Fibroblast of peridontal ligament (primary cell): Measurements from ENCODE around the gene VPS13D.

Experiments used
- DNase-seq: peaks from one replicate; pipeline ENCODE4 v3.0.0-alpha.2; 2010; ENCODE audit errors: extremely low read depth

VPS13D gene

DNA sequence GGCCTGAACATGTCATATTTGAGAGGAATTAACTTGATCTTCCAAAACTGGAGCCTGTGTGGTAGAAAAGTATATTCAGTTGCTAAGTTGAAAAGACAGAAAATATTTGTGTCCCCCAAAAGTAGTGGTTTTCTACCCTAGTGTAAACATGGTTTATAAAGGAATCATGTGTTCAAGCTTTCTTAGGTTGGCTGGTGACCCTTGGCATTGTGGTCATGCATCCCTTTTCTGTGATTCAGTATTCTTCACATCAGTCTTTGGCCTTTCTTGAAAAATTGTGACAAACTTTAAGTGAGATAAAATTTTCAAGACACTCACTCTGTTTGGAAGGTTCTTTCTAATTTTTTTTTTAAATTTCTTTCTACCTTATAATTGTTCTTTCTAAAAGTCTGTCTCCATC is 195.0 kb downstream of the VPS13D start:
- peak; percentile 35 for DNase-seq

- DNase-seq = peak; percentile 78
Observed at GRCh38 chr1:12426030-12426429, 196.2 kb downstream of the VPS13D start.

DNA sequence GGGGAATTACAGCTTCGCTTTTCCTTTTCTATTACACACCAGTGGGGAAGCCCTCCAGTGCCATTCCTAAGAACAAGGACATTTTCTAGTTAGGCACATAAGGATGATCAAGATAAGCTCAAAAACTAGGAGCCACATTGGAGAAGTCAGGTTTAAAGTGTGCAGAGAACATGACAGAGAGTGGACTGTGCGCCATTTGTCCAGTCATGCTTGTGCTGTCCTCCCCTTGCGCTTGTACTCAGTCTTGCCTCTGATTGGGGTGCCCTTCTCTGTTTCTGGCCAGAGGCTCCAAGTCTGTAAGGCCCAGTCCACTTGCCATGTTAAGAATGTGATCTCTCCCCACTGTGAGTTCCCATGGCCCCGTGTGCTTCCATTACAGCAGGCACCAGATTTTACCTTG is 198.5 kb downstream of the VPS13D start:
- no peak for DNase-seq

DNA sequence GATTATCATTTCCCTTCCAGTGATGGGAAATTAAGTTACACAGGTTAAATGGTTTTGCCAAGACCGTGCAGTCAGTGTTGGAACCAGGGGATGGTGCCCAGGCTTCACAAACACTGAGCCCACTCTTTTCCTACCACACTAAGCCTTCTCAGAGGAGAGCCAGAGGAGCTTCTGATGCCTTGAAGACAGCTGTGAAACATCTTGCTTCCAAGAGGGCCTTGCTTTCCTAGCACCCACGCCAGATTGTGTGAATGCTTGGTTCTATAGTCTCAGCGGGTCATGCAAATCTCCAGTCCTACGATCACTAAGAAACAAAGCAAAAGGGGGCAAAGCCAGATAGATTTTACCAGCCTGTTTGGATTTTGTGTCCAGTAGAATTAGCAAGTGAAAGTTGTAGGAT is 200.7 kb downstream of the VPS13D start:
- DNase-seq = no peak

DNA sequence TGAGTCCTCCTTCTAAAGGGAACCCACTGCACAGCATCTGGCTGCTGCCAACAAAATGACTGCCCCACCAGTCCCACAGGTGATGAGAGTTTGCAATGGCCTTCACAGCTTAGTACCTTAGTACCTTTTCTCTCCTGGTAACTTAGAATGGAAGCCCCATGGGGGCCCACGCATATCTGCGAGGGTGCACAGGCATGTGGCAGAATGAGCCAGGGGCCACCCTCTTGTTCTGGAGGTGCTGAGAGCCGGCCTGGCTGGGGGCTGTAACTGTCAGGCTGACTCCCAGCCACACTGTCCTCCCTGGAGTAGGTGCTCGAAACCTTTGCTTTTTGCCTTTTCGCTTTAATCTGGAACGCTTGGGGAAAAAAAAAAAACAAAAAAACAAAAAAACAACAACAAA is 203.1 kb downstream of the VPS13D start:
- DNase-seq = no peak

DNA sequence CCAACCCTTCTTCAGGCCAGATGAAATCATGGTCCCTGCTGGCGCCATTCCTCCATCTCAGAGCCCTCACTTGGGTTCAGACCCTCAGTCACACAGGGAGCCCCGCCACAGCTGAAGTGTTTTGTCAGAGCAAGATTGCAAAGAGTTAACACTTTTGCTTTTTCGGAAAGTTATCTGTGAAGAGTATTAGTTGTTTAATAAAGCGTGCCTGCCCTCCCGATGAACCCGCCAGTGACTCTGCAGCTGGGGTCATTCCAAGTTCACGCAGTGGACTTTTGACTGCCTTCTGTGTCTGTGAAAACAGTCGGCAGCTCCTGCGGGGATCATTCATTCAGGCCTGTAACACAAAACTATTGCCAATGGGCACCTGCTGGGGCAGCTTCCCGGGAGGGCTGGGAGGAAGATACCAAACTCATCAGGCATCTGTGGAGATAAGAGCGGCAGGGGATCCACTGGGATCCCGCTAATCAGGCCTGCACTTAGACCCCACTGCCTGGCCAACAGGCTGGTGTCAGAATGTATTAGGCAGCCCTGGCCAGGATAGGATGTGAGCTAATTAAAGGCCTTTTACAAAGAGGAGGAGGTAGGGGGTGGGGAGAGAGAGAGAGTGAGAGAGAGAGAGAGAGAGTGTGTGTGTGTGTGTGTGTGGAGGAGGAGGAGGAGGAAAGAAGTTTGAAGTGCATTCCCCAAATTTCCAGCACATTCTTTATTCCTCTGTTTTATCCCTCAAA is 203.7 kb downstream of the VPS13D start:
- no peak for DNase-seq

DNA sequence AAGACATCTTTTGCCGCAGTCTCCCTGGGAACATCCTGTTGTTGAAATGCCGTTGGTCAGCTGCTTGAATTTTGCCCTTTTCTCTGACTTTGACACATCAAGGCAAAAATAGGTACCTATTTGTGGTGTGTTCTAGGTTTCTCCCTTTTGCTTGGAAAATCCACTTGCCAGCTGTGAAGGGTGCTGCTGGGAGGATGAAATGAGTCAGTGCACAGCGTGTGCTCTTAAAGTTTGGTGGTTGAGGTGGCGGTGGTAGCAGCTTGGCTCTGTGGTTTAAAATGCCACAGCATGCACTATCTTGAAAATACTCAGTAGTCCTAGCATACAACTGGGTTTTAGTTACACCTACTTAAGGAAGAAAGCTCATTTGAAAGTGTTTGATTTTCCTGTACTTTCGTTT is 204.3 kb downstream of the VPS13D start:
- peak; percentile 67 for DNase-seq

GRCh38 chr1:12434686-12435085 is 204.9 kb downstream of the VPS13D start:
- DNase-seq = no peak

- peak; percentile 38 for DNase-seq
Observed at GRCh38 chr1:12435639-12436344, 206.0 kb downstream of the VPS13D start.

DNA sequence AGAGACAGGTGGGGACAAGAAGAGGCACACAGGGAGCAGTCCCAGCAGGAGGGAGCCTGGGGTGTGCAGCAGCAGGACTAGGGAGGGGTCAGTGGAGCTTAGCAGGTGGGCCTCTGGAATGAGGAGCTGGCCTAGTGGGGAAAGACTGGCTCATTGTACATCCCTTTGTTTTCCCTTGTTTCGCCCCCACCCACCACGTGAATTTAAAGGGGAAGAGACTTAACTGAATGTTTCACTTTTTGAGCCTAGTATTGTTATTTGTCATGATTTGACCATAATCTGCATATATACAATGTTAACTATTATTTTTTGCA is 206.5 kb downstream of the VPS13D start:
- no peak for DNase-seq

DNA sequence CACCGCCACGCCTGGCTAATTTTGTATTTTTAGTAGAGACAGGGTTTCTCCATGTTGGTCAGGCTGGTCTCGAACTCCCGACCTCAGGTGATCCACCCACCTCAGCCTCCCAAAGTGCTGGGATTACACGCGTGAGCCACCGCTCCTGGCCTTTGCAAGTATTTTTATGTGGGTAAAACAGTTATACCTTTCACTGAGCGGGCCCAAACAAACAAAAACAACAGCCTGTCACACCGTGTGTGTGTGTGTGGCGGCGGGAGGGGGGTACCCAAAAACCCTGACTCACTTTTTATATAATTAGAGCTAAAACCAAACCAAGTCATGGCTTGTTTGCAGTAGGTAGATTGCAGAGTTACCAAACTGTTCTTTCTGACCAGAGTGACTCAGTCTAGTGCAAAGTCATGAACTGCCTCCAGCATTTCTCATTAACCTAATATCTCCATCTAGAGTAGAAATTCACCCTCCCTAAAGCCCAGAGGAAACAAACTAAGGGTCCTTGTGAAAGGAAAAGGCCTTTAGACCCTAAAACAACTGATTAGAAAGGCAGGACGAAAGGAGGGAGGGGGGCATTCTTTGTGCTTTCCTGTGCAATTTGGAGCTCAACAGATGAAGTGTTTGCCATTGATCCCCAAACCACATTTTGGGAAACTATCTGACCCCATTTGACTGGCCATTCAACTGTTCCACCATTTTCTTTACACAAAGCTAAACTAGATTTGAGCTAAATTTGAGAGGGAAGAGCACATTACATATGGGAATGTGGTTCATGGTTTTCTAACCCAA is 207.2 kb downstream of the VPS13D start:
- peak; percentile 66 for DNase-seq

DNA sequence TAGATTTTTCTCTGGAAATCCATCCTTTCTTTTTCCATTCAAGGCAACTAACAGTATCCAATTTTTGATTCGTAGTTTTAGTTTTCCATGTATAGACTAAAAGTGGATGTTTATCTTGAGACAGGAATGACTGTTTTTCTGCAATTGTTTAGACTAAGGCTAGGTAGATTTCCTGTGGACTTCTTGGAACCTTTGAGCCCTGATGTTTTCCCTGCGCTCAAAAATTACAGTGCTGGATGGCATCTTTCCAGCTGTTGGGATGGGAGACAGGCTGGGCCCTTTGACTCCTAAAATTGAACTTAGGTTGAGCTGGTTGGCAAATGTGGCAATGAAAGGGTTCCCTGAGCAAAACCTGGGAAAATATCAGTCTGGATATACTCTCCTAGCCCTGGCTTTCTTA is 207.8 kb downstream of the VPS13D start:
- DNase-seq = no peak

DNA sequence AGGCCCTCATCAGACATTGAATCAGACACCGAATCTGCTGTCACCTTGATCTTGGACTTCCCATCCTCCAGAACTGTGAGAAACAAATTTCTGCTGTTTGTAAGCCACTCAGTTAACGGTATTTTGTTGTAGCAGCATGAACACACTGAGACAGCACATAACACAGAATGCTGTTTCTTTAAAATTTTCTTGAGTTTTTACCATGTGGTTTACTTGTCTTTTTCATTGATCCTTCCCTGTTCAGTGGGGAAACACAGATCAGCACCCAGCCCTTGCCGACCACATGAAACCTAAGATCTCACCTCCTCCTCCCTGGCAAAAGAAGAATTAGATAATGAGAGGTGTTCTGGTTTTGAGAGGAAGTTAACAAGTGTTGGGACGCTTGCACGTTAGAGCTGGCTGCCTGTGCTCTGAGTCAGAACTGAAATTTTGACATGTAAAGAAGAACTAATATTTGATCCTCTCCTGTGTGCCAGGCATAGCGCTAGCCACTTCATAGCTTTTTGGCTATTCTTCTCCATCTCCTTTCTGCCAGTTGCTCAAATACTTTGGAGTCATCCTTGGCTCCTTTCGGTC is 208.6 kb downstream of the VPS13D start:
- DNase-seq = no peak

- DNase-seq = no peak
Observed at GRCh38 chr1:12439073-12439472, 209.2 kb downstream of the VPS13D start.

GRCh38 chr1:12441414-12442105 is 211.7 kb downstream of the VPS13D start:
- no peak for DNase-seq

DNA sequence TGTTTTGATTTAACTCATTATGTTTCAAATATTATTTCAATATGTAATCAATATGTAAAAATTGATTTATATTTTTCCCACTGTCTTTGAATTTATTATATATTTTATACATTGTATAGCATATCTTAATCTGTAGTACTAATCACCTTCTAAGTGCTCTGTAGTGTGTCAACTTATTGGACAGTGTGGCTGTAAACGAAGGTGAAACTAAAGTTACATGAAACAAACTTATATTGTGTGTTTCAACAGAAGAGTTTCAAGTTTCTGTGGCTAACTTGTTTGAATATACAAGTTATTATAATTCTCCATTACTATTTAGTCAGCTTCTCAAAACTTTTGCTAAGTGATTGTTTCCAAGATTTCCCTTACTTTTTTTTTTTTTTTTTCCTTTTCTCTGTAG is 212.4 kb downstream of the VPS13D start:
- no peak for DNase-seq

GRCh38 chr1:12443151-12443550 is 213.3 kb downstream of the VPS13D start:
- no peak for DNase-seq

DNA sequence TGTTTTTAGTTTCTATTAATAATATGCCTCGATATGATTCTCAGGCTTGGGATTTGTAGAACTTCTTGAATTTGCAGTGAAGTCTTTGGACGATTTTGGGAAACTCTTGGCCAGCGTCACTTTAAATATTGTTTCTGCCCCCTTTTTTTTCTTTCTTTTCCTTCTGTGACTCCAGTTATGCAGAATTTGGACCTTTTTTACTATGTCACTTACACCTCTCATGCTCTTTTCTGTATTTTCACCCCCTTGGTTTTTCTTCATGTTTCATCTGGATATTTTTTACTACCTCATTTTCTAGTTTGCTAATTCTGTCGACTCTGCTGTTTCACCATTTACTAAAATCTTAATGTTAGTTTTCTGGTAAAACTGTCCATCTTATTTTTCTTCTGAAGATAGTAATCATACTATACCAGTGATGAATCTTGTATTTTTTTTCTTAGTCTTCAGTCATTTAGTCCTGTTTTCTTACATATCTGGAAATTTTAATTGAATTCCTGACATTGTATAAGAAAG is 214.6 kb downstream of the VPS13D start:
- no peak for DNase-seq

DNA sequence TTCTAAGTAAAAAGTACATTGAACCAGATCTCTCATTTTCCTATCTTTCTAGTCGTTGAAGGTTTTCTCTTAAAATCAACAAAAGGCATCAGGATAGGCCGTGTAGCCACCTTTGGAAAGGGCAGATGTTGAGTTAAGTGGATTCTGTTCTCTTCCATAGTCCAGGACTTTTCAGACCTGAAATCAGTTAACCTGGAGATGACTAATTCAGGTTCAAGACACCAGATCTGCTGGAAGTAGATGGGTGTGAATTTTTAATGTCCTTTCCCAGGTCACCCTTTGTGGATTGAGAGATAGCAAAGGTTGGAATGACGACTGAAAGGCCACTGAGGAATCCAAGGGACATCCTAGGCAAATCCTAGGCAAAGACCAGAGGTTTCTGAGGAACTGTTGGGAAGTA is 215.4 kb downstream of the VPS13D start:
- DNase-seq = no peak

DNA sequence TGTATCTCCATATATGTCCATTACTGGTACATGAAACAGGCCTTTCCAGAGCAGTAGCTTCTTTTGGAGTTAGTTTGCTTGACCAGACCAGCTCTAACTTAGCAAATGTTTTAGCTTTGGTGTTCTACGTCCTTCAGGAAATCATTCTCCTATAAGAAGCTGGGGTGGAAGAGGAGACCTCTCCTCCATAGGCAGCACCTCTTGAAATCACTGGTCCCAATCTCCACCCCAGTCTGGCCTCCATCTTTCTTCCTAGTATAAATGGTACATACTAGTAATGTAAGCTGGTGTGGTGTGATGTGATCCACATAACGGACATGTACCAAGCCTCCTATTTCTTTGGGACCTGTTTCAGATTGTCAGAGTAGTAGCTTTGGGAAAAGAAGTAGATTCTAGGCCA is 216.8 kb downstream of the VPS13D start:
- no peak for DNase-seq

GRCh38 chr1:12447307-12447706 is 217.5 kb downstream of the VPS13D start:
- DNase-seq = peak; percentile 95

GRCh38 chr1:12447849-12448312 is 218.1 kb downstream of the VPS13D start:
- peak; percentile 86 for DNase-seq
